ENCODE measurements around the gene SETD4. TPM values are rescaled to one million over a fixed set of nuclear protein-coding genes. Genes with fewer than 3 reads are reported as not detected.

SETD4 gene
- total RNA-seq, 4 donors from 2014 or later, result 12.6 to 22.7 (median 16.8) TPM

- DNase-seq (ENCODE audit: low spot score) (no peak), ATAC-seq (ENCODE audit: low FRiP score) (no peak)
- no peak for TF ChIP-seq CTCF (IDR thresholded peaks at IDR 0.05)
These were observed 35.5 kb downstream of the SETD4 start for GRCh38 chr21:36024782-36025181.

DNA sequence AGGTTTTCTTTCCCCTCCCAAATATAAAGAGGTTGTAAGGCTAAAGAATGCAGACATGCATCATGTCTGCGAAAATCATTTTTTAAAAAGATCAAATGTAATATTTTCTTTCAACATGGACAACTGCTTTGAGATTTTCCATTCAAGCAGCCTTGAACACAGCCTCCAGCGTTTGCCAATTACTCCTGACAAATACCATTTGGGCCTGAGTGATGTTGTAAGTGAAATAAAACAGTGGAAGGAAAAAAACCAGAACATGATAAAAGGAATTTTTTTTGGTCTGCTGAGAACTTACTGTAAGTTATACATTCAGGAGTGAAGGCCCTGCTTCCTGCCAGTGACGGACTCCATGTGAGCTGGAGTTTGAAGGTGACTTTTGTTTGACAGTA, 37.2 kb downstream of the SETD4 start:
- ATAC-seq (ENCODE audit: low FRiP score), result no peak
- no peak for DNase-seq (ENCODE audit: low spot score)
- no peak for TF ChIP-seq CTCF (IDR thresholded peaks at IDR 0.05)

DNA sequence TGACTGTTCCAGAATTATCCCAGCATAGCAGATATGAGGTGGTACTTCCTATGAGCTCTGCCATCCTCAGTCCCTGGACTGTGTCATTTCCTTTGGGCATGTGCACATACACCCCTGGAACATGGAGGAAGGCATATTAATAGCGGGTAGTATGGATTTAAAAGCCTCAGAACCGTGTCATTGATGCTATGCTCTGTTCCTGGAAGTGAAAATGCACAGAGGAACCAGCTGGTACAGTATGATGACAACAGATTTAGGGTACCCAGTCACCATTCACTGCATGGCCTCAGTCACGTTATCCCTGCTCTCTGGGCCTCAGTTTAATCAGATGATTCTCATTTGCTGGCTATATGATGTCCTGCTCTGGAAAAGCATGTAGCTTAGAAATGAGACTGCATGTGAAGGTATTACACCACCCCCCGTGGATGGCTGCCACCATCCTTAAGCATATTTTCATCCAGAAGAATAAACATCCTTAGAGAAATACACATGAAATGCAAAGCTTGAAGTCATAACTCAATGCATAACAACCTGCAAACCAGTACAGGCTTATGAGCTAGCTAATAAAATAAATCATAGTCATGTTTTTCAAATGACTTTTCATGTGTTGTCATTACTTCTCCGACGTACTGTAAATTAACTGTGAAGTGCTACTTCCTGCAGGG, 37.8 kb downstream of the SETD4 start:
- no peak for TF ChIP-seq CTCF (IDR thresholded peaks at IDR 0.05)
- ATAC-seq (ENCODE audit: low FRiP score) (no peak), DNase-seq (ENCODE audit: low spot score) (no peak)

DNA sequence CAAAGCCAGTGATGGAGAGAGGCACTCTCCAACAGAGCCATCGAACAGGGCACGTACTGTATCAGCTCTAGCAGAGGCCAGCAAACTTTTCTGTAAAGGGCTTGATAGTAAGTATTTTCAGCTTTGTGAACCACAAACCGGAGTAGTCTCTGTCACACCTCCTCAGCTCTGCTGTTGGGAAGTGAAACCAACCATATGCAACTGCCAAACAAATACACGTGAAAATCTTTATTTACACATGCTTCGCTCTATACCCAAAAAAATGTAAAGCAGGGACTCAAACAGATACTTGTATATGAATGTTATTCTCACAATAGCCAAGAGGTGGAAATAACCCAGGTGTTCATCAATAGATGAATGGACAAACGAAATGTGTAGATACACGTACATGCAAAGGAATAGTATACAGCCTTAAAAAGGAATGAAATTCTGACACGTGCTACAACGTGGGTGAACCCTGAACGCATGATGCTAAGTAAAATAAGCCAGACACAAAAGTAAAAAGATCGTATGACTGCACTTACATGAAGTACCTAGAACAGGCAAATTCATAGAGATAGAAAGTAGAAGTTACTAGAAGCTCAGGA, 39.0 kb downstream of the SETD4 start:
- no peak for TF ChIP-seq CTCF (IDR thresholded peaks at IDR 0.05)
- DNase-seq (ENCODE audit: low spot score) (no peak), ATAC-seq (ENCODE audit: low FRiP score) (no peak)

DNA sequence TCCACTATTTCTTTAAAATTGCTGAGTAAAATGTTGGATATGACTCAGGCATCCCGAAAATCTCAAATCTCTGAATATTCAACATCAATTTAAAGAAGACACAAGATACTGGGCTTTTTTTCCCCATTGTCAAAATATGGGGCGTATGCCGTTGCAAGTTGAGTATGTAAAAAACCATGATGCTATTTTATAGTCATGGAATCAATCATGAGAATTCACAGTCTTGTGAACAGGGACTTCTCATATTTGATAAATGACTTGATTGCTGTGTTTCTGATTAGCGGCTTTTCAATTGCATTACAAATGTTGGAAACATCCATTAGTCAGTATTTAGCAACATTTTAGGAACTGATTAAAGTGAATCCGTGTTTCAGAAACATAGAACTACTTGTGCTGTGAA, 45.3 kb downstream of the SETD4 start:
- no peak for TF ChIP-seq CTCF (IDR thresholded peaks at IDR 0.05)
- DNase-seq (ENCODE audit: low spot score) (no peak), ATAC-seq (ENCODE audit: low FRiP score) (no peak)

- ATAC-seq (ENCODE audit: low FRiP score) (no peak), DNase-seq (ENCODE audit: low spot score) (no peak)
- TF ChIP-seq CTCF (IDR thresholded peaks at IDR 0.05), result no peak
These were observed 49.5 kb downstream of the SETD4 start for GRCh38 chr21:36010801-36011200.

DNA sequence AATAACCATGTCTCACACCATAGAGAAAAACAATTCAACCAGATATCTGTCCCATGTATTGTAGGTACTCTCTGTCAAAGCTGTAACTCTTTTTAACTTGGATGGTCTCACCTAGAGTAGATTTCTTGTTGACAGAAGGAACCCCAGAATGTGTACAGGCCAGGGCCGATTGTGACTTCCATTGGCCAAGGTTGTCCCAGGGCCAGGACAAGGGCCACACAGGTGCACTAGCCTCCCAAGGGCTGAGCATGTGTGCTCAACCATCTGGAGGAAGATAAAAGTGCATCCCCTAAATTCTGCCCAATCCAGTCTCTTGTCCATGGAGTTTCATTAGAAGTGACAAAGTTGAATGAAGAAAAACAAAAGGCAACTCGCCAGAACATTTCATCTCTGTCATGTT, 51.8 kb downstream of the SETD4 start:
- DNase-seq (ENCODE audit: low spot score) (no peak), ATAC-seq (ENCODE audit: low FRiP score) (no peak)
- no peak for TF ChIP-seq CTCF (IDR thresholded peaks at IDR 0.05)
